Endothelial cell of umbilical vein (primary cell): ENCODE results near the gene PAPPA.

Experiments used
- MYC ChIP-seq: IDR thresholded peaks from one replicate; pipeline ENCODE4 v1.6.1; 2011; ENCODE audit warnings: mild to moderate bottlenecking, low read depth, low read length
- POLR2A ChIP-seq: IDR thresholded peaks from 2 replicates; pipeline ENCODE4 v1.6.1; 2012; ENCODE audit warnings: low read depth, mild to moderate bottlenecking, control low read depth, low read length
- POLR2AphosphoS5 ChIP-seq: IDR thresholded peaks from 2 replicates; pipeline ENCODE4 v1.6.1; 2012; ENCODE audit warnings: low read depth, mild to moderate bottlenecking, control low read depth, low read length, moderate library complexity; ENCODE audit not compliant: insufficient read depth
- TF ChIP-seq, protein P1 (sequence below), 2 donors: IDR thresholded peaks; 1 replicate in 1 of 2; 2 replicates in 1 of 2; pipeline ENCODE4 v1.5.1; 2011; ENCODE audit warnings: low read length in 2 of 2, mild to moderate bottlenecking in 2 of 2, moderate library complexity in 2 of 2, control low read depth in 1 of 2, inconsistent platforms in 1 of 2, low read depth in 1 of 2; ENCODE audit not compliant: insufficient read depth in 1 of 2; ENCODE audit errors: extremely low read depth in 1 of 2

DNA sequence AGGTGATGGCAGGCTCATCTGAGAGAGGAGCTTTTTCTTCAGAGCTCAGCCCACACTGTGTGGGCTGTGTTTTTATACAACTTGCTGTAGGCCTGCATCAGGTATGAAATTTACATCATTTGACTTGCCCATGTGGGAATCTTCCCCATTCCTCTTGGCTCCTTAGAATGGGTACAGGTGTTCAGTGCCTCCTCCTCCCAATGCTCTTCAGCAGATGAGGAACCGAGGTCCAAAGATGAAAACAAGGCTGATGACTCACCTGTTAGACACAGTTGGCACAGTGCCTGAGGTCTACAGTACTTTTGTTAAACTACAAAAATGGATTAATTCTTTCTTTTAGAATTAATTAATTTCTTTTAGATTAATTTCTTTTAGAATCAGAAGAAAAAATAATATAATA, 20.8 kb downstream of the PAPPA start:
- TF ChIP-seq MYC (no peak), POLR2A (no peak), POLR2AphosphoS5 (no peak)
- TF ChIP-seq, protein P1, sequence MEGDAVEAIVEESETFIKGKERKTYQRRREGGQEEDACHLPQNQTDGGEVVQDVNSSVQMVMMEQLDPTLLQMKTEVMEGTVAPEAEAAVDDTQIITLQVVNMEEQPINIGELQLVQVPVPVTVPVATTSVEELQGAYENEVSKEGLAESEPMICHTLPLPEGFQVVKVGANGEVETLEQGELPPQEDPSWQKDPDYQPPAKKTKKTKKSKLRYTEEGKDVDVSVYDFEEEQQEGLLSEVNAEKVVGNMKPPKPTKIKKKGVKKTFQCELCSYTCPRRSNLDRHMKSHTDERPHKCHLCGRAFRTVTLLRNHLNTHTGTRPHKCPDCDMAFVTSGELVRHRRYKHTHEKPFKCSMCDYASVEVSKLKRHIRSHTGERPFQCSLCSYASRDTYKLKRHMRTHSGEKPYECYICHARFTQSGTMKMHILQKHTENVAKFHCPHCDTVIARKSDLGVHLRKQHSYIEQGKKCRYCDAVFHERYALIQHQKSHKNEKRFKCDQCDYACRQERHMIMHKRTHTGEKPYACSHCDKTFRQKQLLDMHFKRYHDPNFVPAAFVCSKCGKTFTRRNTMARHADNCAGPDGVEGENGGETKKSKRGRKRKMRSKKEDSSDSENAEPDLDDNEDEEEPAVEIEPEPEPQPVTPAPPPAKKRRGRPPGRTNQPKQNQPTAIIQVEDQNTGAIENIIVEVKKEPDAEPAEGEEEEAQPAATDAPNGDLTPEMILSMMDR (IDR thresholded peaks at IDR 0.05; ENCODE audit: extremely low read depth in 1 of 2, insufficient read depth in 1 of 2, low read depth in 1 of 2, low read length in 2 of 2): no peak
